GM23338 (cell line): ENCODE measurements around the gene TIA1. TPM values are rescaled to one million over a fixed set of nuclear protein-coding genes. Genes with fewer than 3 reads are reported as not detected.

Experiments used
- ATAC-seq: fragments of 200-7000 bp; cut with Tn5 transposase; 3 replicates; pipeline ENCODE4 v1.9.1; 2020
- DNase-seq: peaks from one replicate; pipeline ENCODE4 v3.0.0-alpha.2; 2015; ENCODE audit warnings: low spot score
- H2AFZ ChIP-seq: fragments of 200-600 bp; sonication (generic); 2 replicates; pipeline ENCODE4 v1.8.0; 2016; ENCODE audit warnings: antibody characterized with exemption, mild to moderate bottlenecking, moderate library complexity
- H3F3A ChIP-seq: fragments of 200-600 bp; sonication (generic); replicated peaks from 2 replicates; pipeline ENCODE4 v1.8.0; 2017; ENCODE audit warnings: antibody characterized with exemption, mixed run types, low read depth
- H3K27ac ChIP-seq: fragments of 200-600 bp; sonication (generic); 2 replicates; pipeline ENCODE4 v1.6.1; 2016; ENCODE audit warnings: low read depth
- H3K27me3 ChIP-seq: fragments of 200-600 bp; sonication (generic); 2 replicates; pipeline ENCODE4 v1.8.0; 2016; ENCODE audit warnings: mild to moderate bottlenecking, mixed run types, moderate library complexity; ENCODE audit not compliant: insufficient read depth
- H3K36me3 ChIP-seq: fragments of 200-600 bp; sonication (generic); 2 replicates; pipeline ENCODE4 v1.8.0; 2016; ENCODE audit warnings: mild to moderate bottlenecking; ENCODE audit not compliant: insufficient read depth
- H3K4me1 ChIP-seq: fragments of 200-600 bp; sonication (generic); 2 replicates; pipeline ENCODE4 v1.8.0; 2016; ENCODE audit warnings: mild to moderate bottlenecking, moderate library complexity; ENCODE audit not compliant: insufficient read depth
- H3K4me2 ChIP-seq: fragments of 200-600 bp; sonication (generic); 2 replicates; pipeline ENCODE4 v1.7.1; 2017; ENCODE audit warnings: mixed run types
- H3K4me3 ChIP-seq: fragments of 200-600 bp; sonication (generic); 2 replicates; pipeline ENCODE4 v1.6.1; 2016; ENCODE audit warnings: mixed run types
- H3K79me2 ChIP-seq: fragments of 200-600 bp; sonication (generic); replicated peaks from 2 replicates; pipeline ENCODE4 v1.8.0; 2017; ENCODE audit warnings: mild to moderate bottlenecking; ENCODE audit not compliant: insufficient read depth
- H3K9me2 ChIP-seq: fragments of 200-600 bp; sonication (generic); 2 replicates; pipeline ENCODE4 v1.8.0; 2017; ENCODE audit not compliant: insufficient read depth
- H4K20me1 ChIP-seq: fragments of 200-600 bp; sonication (generic); replicated peaks from 2 replicates; pipeline ENCODE4 v1.8.0; 2017; ENCODE audit warnings: mild to moderate bottlenecking; ENCODE audit not compliant: insufficient read depth
- H3K27ac Mint-ChIP-seq: 2 replicates; pipeline ENCODE4 v1.8.0; 2020; ENCODE audit warnings: inconsistent platforms, mild to moderate bottlenecking, moderate library complexity, mixed read lengths
- H3K27me3 Mint-ChIP-seq: 3 replicates; pipeline ENCODE4 v1.8.0; 2022; ENCODE audit warnings: low read depth, mild to moderate bottlenecking, moderate library complexity, mixed read lengths, inconsistent platforms; ENCODE audit not compliant: insufficient read depth, poor library complexity
- H3K36me3 Mint-ChIP-seq: 3 replicates; pipeline ENCODE4 v1.8.0; 2021; ENCODE audit warnings: low read depth, mild to moderate bottlenecking, inconsistent platforms, moderate library complexity, mixed read lengths
- H3K4me1 Mint-ChIP-seq: 3 replicates; pipeline ENCODE4 v1.8.0; 2020; ENCODE audit warnings: mild to moderate bottlenecking, inconsistent platforms, mixed read lengths
- H3K4me3 Mint-ChIP-seq: 3 replicates; pipeline ENCODE4 v1.8.0; 2021; ENCODE audit warnings: moderate library complexity, mild to moderate bottlenecking, inconsistent platforms, mixed read lengths
- H3K9me3 Mint-ChIP-seq: 3 replicates; pipeline ENCODE4 v1.8.0; 2020; ENCODE audit warnings: moderate library complexity, mild to moderate bottlenecking, inconsistent platforms, mixed read lengths
- CREB1 ChIP-seq: fragments of 250-450 bp; sonication (Bioruptor Pico); IDR thresholded peaks from 2 replicates; pipeline ENCODE4 v1.5.0; 2020; ENCODE audit warnings: low read depth, mild to moderate bottlenecking, moderate library complexity
- EZH2 ChIP-seq: fragments of 200-600 bp; sonication (generic); IDR thresholded peaks from one replicate; pipeline ENCODE4 v1.8.0; 2017; ENCODE audit warnings: antibody characterized with exemption, mild to moderate bottlenecking, low read depth; ENCODE audit not compliant: unreplicated experiment
- JUNB ChIP-seq: IDR thresholded peaks from one replicate; pipeline ENCODE4 v1.6.1; 2016; ENCODE audit warnings: antibody characterized with exemption; ENCODE audit not compliant: unreplicated experiment
- polyA plus RNA-seq: library from polyadenylated mRNA; unstranded; fragments of >200 nt; fragmentation: Nextera tagmentation; extraction: Ambion mirVana; gene quantifications from 2 replicates; pipeline ENCODE4 v1.2.1, GENCODE V29; 2016
- total RNA-seq: library from RNA; depleted of rRNA; stranded (reverse); fragments of >200 nt; shearing (Covaris generic); gene quantifications from 2 replicates; pipeline ENCODE4 v1.2.3, GENCODE V29; 2014
- TF ChIP-seq, protein P1 (sequence below), 2 experiments: fragments of 200-600 bp in 1 of 2; sonication (generic) in 1 of 2; conservative IDR thresholded peaks; 2 replicates each; pipeline versions ENCODE4 v1.5.1 to v1.6.1; 2016 to 2017; ENCODE audit warnings: antibody characterized with exemption in 2 of 2, low read depth in 2 of 2, mild to moderate bottlenecking in 2 of 2, moderate library complexity in 1 of 2
- TF ChIP-seq, protein P2 (sequence below): IDR thresholded peaks from one replicate; pipeline ENCODE4 v1.6.1; 2018; ENCODE audit warnings: antibody characterized with exemption; ENCODE audit not compliant: unreplicated experiment
- TF ChIP-seq, protein P3 (sequence below): fragments of 250-450 bp; sonication (Bioruptor Pico); IDR thresholded peaks from 2 replicates; pipeline ENCODE4 v1.5.0; 2020; ENCODE audit warnings: mild to moderate bottlenecking, moderate library complexity

TIA1 gene
- total and polyA plus RNA-seq, 2 experiments from 2014 or later, result 130 to 179 TPM

DNA sequence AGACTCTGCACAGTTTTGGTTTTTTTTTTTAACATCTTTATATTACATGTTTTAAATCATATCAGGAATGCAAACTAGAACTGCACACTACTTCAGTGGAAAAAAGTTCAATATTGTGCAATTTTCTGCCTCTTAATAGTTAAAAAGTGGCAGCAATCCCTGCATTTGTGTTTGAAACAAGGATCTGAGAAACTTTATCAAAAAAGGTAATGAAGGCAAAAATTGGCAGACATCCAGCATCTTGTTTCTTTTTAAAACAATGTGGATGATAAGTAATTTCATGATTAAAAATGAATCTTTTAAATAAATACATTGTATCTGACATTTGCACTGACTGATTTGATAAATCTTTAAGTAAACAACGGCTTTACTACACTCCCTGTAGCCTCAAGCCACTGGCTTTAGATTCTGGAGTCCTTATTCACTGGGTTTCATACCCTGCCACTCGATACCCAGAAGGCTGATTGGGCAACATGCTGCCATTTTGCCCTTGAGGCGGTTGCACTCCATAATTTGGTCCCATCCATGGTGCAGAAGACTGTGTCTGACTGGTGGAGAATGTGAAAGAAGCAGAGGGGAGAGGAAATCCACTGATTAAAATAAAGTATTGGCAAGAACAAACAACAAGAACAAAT is 36.0 kb downstream of the TIA1 start:
- H3K9me2 ChIP-seq, result no peaks in the 10 kb centered on the region
- TF ChIP-seq, protein P1, sequence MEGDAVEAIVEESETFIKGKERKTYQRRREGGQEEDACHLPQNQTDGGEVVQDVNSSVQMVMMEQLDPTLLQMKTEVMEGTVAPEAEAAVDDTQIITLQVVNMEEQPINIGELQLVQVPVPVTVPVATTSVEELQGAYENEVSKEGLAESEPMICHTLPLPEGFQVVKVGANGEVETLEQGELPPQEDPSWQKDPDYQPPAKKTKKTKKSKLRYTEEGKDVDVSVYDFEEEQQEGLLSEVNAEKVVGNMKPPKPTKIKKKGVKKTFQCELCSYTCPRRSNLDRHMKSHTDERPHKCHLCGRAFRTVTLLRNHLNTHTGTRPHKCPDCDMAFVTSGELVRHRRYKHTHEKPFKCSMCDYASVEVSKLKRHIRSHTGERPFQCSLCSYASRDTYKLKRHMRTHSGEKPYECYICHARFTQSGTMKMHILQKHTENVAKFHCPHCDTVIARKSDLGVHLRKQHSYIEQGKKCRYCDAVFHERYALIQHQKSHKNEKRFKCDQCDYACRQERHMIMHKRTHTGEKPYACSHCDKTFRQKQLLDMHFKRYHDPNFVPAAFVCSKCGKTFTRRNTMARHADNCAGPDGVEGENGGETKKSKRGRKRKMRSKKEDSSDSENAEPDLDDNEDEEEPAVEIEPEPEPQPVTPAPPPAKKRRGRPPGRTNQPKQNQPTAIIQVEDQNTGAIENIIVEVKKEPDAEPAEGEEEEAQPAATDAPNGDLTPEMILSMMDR (conservative IDR thresholded peaks at IDR 0.05; ENCODE audit: low read depth in 2 of 2), result no peak
- TF ChIP-seq CREB1 (CRISPR knock-in tag) (no peak), JUNB (no peak), EZH2 (no peak)
- TF ChIP-seq, protein P2, sequence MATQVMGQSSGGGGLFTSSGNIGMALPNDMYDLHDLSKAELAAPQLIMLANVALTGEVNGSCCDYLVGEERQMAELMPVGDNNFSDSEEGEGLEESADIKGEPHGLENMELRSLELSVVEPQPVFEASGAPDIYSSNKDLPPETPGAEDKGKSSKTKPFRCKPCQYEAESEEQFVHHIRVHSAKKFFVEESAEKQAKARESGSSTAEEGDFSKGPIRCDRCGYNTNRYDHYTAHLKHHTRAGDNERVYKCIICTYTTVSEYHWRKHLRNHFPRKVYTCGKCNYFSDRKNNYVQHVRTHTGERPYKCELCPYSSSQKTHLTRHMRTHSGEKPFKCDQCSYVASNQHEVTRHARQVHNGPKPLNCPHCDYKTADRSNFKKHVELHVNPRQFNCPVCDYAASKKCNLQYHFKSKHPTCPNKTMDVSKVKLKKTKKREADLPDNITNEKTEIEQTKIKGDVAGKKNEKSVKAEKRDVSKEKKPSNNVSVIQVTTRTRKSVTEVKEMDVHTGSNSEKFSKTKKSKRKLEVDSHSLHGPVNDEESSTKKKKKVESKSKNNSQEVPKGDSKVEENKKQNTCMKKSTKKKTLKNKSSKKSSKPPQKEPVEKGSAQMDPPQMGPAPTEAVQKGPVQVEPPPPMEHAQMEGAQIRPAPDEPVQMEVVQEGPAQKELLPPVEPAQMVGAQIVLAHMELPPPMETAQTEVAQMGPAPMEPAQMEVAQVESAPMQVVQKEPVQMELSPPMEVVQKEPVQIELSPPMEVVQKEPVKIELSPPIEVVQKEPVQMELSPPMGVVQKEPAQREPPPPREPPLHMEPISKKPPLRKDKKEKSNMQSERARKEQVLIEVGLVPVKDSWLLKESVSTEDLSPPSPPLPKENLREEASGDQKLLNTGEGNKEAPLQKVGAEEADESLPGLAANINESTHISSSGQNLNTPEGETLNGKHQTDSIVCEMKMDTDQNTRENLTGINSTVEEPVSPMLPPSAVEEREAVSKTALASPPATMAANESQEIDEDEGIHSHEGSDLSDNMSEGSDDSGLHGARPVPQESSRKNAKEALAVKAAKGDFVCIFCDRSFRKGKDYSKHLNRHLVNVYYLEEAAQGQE, result no peak
- TF ChIP-seq, protein P3, sequence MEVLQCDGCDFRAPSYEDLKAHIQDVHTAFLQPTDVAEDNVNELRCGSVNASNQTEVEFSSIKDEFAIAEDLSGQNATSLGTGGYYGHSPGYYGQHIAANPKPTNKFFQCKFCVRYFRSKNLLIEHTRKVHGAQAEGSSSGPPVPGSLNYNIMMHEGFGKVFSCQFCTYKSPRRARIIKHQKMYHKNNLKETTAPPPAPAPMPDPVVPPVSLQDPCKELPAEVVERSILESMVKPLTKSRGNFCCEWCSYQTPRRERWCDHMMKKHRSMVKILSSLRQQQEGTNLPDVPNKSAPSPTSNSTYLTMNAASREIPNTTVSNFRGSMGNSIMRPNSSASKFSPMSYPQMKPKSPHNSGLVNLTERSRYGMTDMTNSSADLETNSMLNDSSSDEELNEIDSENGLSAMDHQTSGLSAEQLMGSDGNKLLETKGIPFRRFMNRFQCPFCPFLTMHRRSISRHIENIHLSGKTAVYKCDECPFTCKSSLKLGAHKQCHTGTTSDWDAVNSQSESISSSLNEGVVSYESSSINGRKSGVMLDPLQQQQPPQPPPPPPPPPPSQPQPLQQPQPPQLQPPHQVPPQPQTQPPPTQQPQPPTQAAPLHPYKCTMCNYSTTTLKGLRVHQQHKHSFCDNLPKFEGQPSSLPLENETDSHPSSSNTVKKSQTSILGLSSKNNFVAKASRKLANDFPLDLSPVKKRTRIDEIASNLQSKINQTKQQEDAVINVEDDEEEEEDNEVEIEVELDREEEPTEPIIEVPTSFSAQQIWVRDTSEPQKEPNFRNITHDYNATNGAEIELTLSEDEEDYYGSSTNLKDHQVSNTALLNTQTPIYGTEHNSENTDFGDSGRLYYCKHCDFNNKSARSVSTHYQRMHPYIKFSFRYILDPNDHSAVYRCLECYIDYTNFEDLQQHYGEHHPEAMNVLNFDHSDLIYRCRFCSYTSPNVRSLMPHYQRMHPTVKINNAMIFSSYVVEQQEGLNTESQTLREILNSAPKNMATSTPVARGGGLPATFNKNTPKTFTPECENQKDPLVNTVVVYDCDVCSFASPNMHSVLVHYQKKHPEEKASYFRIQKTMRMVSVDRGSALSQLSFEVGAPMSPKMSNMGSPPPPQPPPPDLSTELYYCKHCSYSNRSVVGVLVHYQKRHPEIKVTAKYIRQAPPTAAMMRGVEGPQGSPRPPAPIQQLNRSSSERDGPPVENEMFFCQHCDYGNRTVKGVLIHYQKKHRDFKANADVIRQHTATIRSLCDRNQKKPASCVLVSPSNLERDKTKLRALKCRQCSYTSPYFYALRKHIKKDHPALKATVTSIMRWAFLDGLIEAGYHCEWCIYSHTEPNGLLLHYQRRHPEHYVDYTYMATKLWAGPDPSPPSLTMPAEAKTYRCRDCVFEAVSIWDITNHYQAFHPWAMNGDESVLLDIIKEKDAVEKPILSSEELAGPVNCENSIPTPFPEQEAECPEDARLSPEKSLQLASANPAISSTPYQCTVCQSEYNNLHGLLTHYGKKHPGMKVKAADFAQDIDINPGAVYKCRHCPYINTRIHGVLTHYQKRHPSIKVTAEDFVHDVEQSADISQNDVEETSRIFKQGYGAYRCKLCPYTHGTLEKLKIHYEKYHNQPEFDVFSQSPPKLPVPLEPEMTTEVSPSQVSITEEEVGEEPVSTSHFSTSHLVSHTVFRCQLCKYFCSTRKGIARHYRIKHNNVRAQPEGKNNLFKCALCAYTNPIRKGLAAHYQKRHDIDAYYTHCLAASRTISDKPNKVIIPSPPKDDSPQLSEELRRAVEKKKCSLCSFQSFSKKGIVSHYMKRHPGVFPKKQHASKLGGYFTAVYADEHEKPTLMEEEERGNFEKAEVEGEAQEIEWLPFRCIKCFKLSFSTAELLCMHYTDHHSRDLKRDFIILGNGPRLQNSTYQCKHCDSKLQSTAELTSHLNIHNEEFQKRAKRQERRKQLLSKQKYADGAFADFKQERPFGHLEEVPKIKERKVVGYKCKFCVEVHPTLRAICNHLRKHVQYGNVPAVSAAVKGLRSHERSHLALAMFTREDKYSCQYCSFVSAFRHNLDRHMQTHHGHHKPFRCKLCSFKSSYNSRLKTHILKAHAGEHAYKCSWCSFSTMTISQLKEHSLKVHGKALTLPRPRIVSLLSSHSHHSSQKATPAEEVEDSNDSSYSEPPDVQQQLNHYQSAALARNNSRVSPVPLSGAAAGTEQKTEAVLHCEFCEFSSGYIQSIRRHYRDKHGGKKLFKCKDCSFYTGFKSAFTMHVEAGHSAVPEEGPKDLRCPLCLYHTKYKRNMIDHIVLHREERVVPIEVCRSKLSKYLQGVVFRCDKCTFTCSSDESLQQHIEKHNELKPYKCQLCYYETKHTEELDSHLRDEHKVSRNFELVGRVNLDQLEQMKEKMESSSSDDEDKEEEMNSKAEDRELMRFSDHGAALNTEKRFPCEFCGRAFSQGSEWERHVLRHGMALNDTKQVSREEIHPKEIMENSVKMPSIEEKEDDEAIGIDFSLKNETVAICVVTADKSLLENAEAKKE (CRISPR knock-in tag), result no peak
- Mint-ChIP-seq H3K4me1 (no peaks in the 10 kb centered on the region), H3K36me3 (peaks cover 62% of the 10 kb centered on the region), H3K9me3 (no peaks in the 10 kb centered on the region), H3K4me3 (no peak overlapping the region), H3K27me3 (no peaks in the 10 kb centered on the region), H3K27ac (no peak overlapping the region)
- peaks cover 41% of the 10 kb centered on the region for H3K36me3 ChIP-seq
- H3F3A ChIP-seq, result peaks cover 12% of the 10 kb centered on the region; the same call in 1 of the 2 replicates
- no peak overlapping the region for H3K27ac ChIP-seq
- ATAC-seq, result no peak
- H2AFZ ChIP-seq, result no peak overlapping the region
- no peaks in the 10 kb centered on the region for H3K4me1 ChIP-seq
- no peak overlapping the region for H3K4me3 ChIP-seq
- H3K79me2 ChIP-seq, result no peaks in the 10 kb centered on the region
- no peaks in the 10 kb centered on the region for H3K27me3 ChIP-seq
- H4K20me1 ChIP-seq, result peaks cover 15% of the 10 kb centered on the region
- DNase-seq, result no peak
- no peak overlapping the region for H3K4me2 ChIP-seq
